ENCODE measurements around the gene MYCBPAP. TPM values are rescaled to one million over a fixed set of nuclear protein-coding genes. Genes with fewer than 3 reads are reported as not detected.

Gene MYCBPAP
- total RNA-seq, 4 donors from 2014 or later = 1.3 to 1.8 TPM; not detected in 2

- no peak for TF ChIP-seq CTCF (IDR thresholded peaks at IDR 0.05; ENCODE audit: low read depth)
Measured at GRCh38 chr17:50524838-50525237, 16.6 kb downstream of the MYCBPAP start.

DNA sequence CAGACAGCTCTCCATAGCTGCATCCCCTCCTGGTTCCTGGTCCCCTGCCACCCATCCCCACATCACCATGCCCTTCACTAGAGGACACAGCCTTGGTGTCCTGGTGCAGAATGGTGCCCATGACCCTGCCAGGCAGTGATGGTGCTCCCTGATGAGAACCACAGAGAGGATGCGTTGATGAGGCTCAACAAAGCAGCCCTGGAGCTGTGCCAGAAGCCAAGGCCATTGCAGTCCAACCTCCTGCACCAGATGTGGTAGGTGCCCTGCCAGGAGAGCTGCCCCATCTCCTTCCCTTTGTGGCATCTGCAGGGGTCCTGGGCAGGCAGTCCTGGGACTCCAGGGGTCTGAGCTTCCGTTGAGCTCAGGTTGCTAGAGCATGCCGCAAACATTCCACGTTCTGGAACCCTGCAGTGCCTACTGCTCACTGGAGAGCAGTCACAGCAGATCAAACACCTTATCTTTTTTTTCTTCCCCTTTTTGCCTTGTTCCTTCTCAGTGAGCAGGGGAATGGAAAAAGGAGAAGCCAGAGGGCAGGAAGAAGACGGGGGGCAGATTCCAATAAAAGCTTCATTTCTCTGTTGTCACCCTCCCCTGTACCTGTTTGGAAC, 19.0 kb downstream of the MYCBPAP start:
- no peak for TF ChIP-seq CTCF (IDR thresholded peaks at IDR 0.05; ENCODE audit: low read depth)

GRCh38 chr17:50527949-50528474, 19.8 kb downstream of the MYCBPAP start:
- no peak for TF ChIP-seq CTCF (IDR thresholded peaks at IDR 0.05; ENCODE audit: low read depth)

DNA sequence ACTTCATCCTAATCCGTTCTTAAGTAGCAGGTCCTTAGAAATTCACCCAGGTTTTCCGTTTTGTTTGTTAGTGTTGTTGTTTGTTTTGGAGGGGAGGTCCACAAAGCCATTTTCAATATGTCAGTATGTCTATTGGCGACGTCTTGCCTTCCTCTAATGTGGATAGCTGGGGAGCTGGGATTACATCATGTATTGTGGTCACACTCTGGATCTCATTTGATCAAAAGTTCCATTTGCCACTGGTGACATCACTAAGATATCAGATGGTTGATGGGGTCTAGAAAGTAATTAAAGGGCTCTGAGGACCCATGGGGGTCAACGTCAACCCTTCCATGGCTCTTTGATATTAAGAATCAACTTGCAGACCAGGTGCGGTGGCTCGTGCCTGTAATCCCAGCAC, 21.6 kb downstream of the MYCBPAP start:
- TF ChIP-seq CTCF (IDR thresholded peaks at IDR 0.05; ENCODE audit: low read depth) = no peak

- TF ChIP-seq CTCF (IDR thresholded peaks at IDR 0.05; ENCODE audit: low read depth) = no peak
Measured at GRCh38 chr17:50531428-50532025, 23.3 kb downstream of the MYCBPAP start.

DNA sequence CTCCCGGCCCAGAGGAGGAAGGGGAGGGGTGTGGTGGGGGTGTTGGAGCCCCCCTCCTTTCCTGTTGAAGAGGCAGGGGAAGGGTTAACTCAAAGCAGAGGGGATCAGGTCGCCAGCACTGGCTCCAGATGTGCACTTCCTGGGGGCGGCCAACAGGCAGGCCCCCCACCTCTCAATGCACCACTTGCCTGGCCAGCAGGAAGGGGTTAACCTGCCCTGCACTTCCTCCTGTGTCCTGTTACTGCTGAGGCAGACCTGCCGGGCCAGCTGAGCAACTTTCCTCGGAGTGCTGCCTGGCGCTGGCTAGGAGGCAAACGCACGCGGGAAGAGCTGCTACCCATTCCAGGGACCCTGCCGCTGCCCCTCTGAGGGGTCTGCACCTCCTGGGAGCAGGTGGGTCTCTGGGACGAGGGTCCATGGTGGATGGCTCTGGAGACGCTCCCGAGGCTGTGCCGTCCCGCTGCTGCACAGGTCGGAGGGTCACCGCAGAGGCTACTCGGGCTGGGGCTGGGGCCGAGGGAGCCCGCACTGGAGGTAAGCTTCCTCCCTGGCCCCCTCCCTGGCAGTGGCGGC, 24.3 kb downstream of the MYCBPAP start, which contains the start of gene EPN3:
Gene EPN3, plus strand, starts transcription at position 284 of the 573 bp plus-strand sequence. CDS start 3,822 bp downstream, outside the sequence.
- no peak for TF ChIP-seq CTCF (IDR thresholded peaks at IDR 0.05; ENCODE audit: low read depth)

GRCh38 chr17:50533185-50533584, 24.9 kb downstream of the MYCBPAP start:
- no peak for TF ChIP-seq CTCF (IDR thresholded peaks at IDR 0.05; ENCODE audit: low read depth)

Measured in subcutaneous adipose tissue (tissue), 4 donors.